Thyroid gland (tissue), 4 donors: ENCODE data around the gene RCOR1. TPM values are rescaled to one million over a fixed set of nuclear protein-coding genes. Genes with fewer than 3 reads are reported as not detected.
"Not testable (repeated sequence)": the region's sequence is repeated elsewhere in the genome, so short reads cannot be mapped to it uniquely, and the experiment has no call there.

Source experiments
- DNase-seq, 2 donors: peaks; one replicate each; pipeline ENCODE4 v3.0.0-alpha.2; 2019
- H3K27ac ChIP-seq, 3 donors: fragments of 200-600 bp; sonication (generic); 1 replicate in 2 of 3; 2 replicates in 1 of 3; pipeline ENCODE4 v1.5.1; 2016 to 2019; ENCODE audit warnings: mild to moderate bottlenecking in 1 of 3, moderate library complexity in 1 of 3
- H3K27me3 ChIP-seq: fragments of 200-600 bp; sonication (generic); one replicate; pipeline ENCODE4 v1.5.1; 2019
- H3K36me3 ChIP-seq, 2 donors: fragments of 200-600 bp; sonication (generic); one replicate each; pipeline ENCODE4 v1.5.1; 2016 to 2019
- H3K4me1 ChIP-seq, 2 donors: fragments of 200-600 bp; sonication (generic); one replicate each; pipeline ENCODE4 v1.5.1; 2017 to 2019
- H3K4me3 ChIP-seq, 3 donors: fragments of 200-600 bp; sonication (generic); replicated peaks in 1 of 3; 1 replicate in 2 of 3; 2 replicates in 1 of 3; pipeline ENCODE4 v1.5.1; 2016; ENCODE audit warnings: mild to moderate bottlenecking in 1 of 3
- H3K9me3 ChIP-seq: fragments of 200-600 bp; sonication (generic); one replicate; pipeline ENCODE4 v1.5.1; 2017
- POLR2A ChIP-seq, 2 donors: fragments of 450-650 bp; IDR thresholded peaks; one replicate each; pipeline ENCODE4 v1.6.1; 2017; ENCODE audit warnings: antibody characterized with exemption in 2 of 2, mild to moderate bottlenecking in 2 of 2, moderate library complexity in 1 of 2
- WGBS, 2 donors: methylation state at CpG; one replicate each; pipeline ENCODE4 v1.1.5; 2017; 5-methylcytosine and 5-hydroxymethylcytosine counted together
- intact Hi-C: fragments of 100-400 bp; cut with DNase I; formaldehyde crosslinking; loops from one replicate; pipeline ENCODE4 v1.15.1; 2023
- total RNA-seq, 4 donors: library from RNA; depleted of rRNA; stranded (reverse); fragments of >200 nt; gene quantifications; one replicate each; pipeline ENCODE4 v1.2.3, GENCODE V29; 2016
- TF ChIP-seq, protein P1 (sequence below), 6 experiments: fragments of 200-600 bp in 3 of 6; fragments of 450-650 bp in 3 of 6; sonication (generic) in 3 of 6; IDR thresholded peaks; one replicate each; pipeline ENCODE4 v1.5.1; 2016 to 2019; ENCODE audit warnings: antibody characterized with exemption in 6 of 6, mild to moderate bottlenecking in 2 of 6, inconsistent platforms in 1 of 6, moderate library complexity in 1 of 6

The RCOR1 gene
- total RNA-seq, 4 donors from 2014 or later, result 9.4 to 14.2 (median 11.3) TPM

DNA sequence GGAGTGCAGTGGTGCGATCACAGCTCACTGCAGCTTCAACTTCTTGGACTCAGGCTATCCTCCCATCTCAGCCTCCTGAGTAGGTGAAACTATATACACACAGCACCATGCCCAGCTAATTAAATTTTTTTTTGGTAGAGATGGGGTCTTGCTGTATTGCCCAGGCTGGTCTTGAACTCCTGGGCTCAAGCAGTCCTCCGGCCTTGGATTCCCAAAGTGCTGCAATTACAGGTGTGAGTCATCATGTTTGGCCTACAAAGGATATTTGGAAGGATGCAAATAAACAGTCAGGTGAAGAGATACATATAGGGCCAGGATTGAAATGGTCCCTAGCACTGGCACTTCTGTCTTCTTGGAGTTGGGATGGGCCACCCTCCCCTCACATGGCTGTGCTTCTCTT is 23.9 kb downstream of the RCOR1 start:
- no peak for TF ChIP-seq POLR2A (IDR thresholded peaks at IDR 0.05)
- TF ChIP-seq, protein P1, sequence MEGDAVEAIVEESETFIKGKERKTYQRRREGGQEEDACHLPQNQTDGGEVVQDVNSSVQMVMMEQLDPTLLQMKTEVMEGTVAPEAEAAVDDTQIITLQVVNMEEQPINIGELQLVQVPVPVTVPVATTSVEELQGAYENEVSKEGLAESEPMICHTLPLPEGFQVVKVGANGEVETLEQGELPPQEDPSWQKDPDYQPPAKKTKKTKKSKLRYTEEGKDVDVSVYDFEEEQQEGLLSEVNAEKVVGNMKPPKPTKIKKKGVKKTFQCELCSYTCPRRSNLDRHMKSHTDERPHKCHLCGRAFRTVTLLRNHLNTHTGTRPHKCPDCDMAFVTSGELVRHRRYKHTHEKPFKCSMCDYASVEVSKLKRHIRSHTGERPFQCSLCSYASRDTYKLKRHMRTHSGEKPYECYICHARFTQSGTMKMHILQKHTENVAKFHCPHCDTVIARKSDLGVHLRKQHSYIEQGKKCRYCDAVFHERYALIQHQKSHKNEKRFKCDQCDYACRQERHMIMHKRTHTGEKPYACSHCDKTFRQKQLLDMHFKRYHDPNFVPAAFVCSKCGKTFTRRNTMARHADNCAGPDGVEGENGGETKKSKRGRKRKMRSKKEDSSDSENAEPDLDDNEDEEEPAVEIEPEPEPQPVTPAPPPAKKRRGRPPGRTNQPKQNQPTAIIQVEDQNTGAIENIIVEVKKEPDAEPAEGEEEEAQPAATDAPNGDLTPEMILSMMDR (IDR thresholded peaks at IDR 0.05), result no peak
- intact Hi-C loops, result no loop called here

DNA sequence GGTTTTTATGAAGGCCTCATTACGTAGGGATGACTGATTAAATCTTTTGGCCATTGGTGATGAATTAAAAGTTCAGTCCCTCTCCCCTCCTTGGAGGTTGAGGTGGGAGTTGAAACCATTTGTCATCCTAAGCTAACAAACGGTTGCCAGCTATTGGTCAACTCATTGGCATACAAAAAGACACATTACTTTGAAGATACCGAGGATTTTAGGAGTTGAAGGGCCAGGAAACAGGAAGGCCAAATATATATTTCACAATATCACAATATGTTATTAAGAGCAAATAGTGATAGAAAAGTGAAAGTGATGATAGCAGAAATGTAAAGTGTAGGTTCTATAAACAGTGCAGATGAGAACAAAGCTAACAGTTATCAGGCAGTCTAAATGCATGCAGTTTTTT is 24.4 kb downstream of the RCOR1 start:
- H3K9me3 ChIP-seq, result no peaks in the 10 kb centered on the region
- H3K36me3 ChIP-seq, result no peaks in the 10 kb centered on the region
- peaks cover 0 to 7% of the 10 kb centered on the region in 2 donors for H3K4me1 ChIP-seq
- TF ChIP-seq, protein P1 (IDR thresholded peaks at IDR 0.05), result no peak
- no peak for TF ChIP-seq POLR2A (IDR thresholded peaks at IDR 0.05)
- intact Hi-C loops, result no loop called here
- WGBS, 2 donors, result 81 to 84% methylated on average over 3 of the region's 3 CpGs
- H3K27me3 ChIP-seq, result no peaks in the 10 kb centered on the region
- no peak for DNase-seq
- no peak overlapping the region for H3K27ac ChIP-seq
- no peak overlapping the region for H3K4me3 ChIP-seq

More for the DNA sequence above, 23.9 kb downstream of the RCOR1 start:
- H3K27ac ChIP-seq, result no peak overlapping the region
- H3K36me3 ChIP-seq, result no peaks in the 10 kb centered on the region
- H3K4me3 ChIP-seq, result no peak overlapping the region
- no peaks in the 10 kb centered on the region for H3K9me3 ChIP-seq
- DNase-seq, result no peak
- no peaks in the 10 kb centered on the region for H3K27me3 ChIP-seq
- peaks cover 0 to 11% of the 10 kb centered on the region in 2 donors for H3K4me1 ChIP-seq
- WGBS, 2 donors, result 100% methylated on average over 2 of the region's 2 CpGs

DNA sequence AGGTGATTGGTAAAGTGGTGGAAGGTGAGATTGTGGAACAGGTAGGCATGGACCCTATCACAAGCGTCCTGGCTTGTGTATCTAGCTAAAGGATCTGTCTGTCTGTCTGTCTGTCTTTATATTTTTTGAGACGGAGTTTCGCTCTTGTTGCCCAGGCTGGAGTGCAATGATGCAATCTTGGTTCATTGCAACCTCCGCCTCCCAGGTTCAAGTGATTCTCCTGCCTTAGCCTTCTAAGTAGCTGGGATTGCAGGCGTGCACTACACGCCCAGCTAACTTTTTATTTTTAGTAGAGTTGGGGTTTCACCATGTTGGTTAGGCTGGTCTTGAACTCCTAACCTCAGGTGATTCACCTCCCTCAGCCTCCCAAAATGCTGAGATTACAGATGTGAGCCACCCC is 26.6 kb downstream of the RCOR1 start:
- H3K27ac ChIP-seq, H3K36me3 ChIP-seq, H3K4me3 ChIP-seq, DNase-seq, intact Hi-C loops, H3K9me3 ChIP-seq, H3K4me1 ChIP-seq, H3K27me3 ChIP-seq: not testable (repeated sequence)
- 88 to 93% methylated on average over 6 of the region's 6 CpGs for WGBS, 2 donors

DNA sequence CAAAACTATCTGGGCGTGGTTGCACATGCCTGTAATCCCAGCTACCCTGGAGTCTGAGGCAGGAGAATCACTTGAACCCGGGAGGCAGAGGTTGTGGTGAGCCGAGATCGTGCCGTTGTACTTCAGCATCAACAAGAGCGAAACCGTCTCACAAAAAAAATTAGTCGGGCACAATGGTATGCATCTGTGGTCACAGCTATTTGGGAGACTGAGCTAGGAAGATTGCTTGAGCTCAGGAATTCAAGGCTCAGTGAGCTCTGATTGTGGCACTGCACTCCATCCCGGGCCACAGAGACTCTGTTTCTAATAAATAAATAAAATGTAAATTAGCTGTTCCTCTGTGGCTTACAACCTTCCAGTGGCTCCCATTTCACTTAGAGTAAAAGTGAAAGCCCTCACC is 28.0 kb downstream of the RCOR1 start:
- Histone ChIP-seq H3K9me3 (no peaks in the 10 kb centered on the region), H3K4me1 (peaks cover 0 to 7% of the 10 kb centered on the region in 2 donors), H3K4me3 (no peak overlapping the region), H3K27ac (no peak overlapping the region), H3K36me3 (no peaks in the 10 kb centered on the region), H3K27me3 (no peaks in the 10 kb centered on the region)
- no peak for DNase-seq
- WGBS, 2 donors, result 83 to 90% methylated on average over 9 of the region's 9 CpGs
- intact Hi-C loops, result no loop called here
- TF ChIP-seq, protein P1 (IDR thresholded peaks at IDR 0.05), result no peak
- TF ChIP-seq POLR2A (IDR thresholded peaks at IDR 0.05), result no peak

DNA sequence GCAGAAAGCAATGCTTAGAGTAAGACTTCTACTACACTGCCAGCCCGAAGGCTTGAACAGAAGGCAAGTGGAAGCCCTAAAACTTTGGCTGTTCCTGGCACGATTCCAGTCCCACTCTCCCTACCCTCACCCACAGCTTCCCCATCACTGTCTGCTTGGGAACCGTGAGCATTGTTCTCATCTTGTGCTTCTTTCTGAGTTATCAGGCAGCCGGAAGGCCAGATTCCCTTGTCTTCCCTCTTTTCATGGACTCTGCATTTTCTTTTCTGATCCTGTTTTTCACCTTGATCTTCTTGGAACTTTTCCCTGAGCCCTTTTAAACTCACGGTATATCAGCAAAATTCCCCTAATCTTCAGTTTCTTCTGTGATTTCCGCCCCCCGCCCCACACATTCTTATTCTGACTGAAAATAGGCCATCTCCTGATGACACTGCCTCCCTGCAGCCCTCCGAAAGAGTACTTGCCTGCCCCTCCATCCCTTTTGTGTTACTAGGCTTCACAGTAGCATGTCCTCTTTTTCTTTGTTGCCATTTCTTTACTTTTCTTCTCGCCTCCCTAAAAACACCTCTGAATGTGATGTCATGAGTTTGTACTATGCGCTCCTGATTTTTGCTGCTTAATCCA is 29.9 kb downstream of the RCOR1 start:
- Histone ChIP-seq H3K4me3 (no peak overlapping the region), H3K27ac (no peak overlapping the region), H3K27me3 (no peaks in the 10 kb centered on the region), H3K36me3 (no peaks in the 10 kb centered on the region), H3K4me1 (no peaks in the 10 kb centered on the region), H3K9me3 (no peaks in the 10 kb centered on the region)
- intact Hi-C loops, result no loop called here
- 75 to 78% methylated on average over 10 of the region's 10 CpGs for WGBS, 2 donors
- TF ChIP-seq POLR2A (IDR thresholded peaks at IDR 0.05), result no peak
- TF ChIP-seq, protein P1 (IDR thresholded peaks at IDR 0.05), result no peak
- no peak for DNase-seq
